H1 (cell line): ENCODE measurements around the gene CDCP1. TPM values are rescaled to one million over a fixed set of nuclear protein-coding genes. Genes with fewer than 3 reads are reported as not detected.

Experiments
- CTCF ChIA-PET: fragments of 300-600 bp; sonication (Branson Sonifier 250); formaldehyde crosslinking; loops from one replicate; lab custom pipeline; 2021; ENCODE audit not compliant: partially characterized antibody; lab: Charles Lee
- POLR2A ChIA-PET: fragments of 300-600 bp; sonication (Branson Sonifier 250); formaldehyde crosslinking; loops from one replicate; lab custom pipeline; 2021; ENCODE audit warnings: inconsistent platforms; ENCODE audit not compliant: partially characterized antibody; lab: Charles Lee
- DNase-seq, 2 experiments: peaks; one replicate each; pipeline versions ENCODE4 v3.0.0 to v3.0.0-alpha.2; 2010 to 2022; ENCODE audit warnings: low spot score in 2 of 2, low read depth in 1 of 2, mixed read lengths in 1 of 2
- FAIRE-seq: peaks from 2 replicates; lab custom pipeline; 2011; peaks lifted over from hg19 to GRCh38; lab: Jason Lieb, UNC
- H2AFZ ChIP-seq: 2 replicates; pipeline ENCODE4 v1.8.1; 2012; ENCODE audit warnings: low read length, inconsistent platforms
- H2AK5ac ChIP-seq: 2 replicates; pipeline ENCODE4 v1.6.1; 2013; ENCODE audit warnings: low read depth, low read length
- H2BK120ac ChIP-seq: replicated peaks from 2 replicates; pipeline ENCODE3; 2013; ENCODE audit warnings: low read depth, low read length, inconsistent platforms
- H2BK12ac ChIP-seq: 2 replicates; pipeline ENCODE4 v1.6.1; 2013; ENCODE audit warnings: low read depth, low read length
- H2BK15ac ChIP-seq: 2 replicates; pipeline ENCODE4 v1.6.1; 2013; ENCODE audit warnings: low read length
- H2BK20ac ChIP-seq: 2 replicates; pipeline ENCODE4 v1.6.1; 2013; ENCODE audit warnings: low read length
- H2BK5ac ChIP-seq: 2 replicates; pipeline ENCODE4 v1.6.1; 2013; ENCODE audit warnings: low read depth, low read length
- H3K14ac ChIP-seq: 2 replicates; pipeline ENCODE4 v1.6.1; 2013; ENCODE audit warnings: inconsistent platforms; ENCODE audit not compliant: insufficient read length
- H3K18ac ChIP-seq: 2 replicates; pipeline ENCODE4 v1.6.1; 2013; ENCODE audit warnings: low read length; ENCODE audit errors: extremely low read depth
- H3K23ac ChIP-seq: 2 replicates; pipeline ENCODE4 v1.6.1; 2013; ENCODE audit warnings: inconsistent platforms; ENCODE audit not compliant: insufficient read length
- H3K23me2 ChIP-seq: 2 replicates; pipeline ENCODE4 v1.6.1; 2013; ENCODE audit warnings: low read depth, low read length
- H3K27ac ChIP-seq: 2 replicates; pipeline ENCODE4 v1.6.1; 2011; ENCODE audit warnings: low read depth, low read length, inconsistent platforms
- H3K27me3 ChIP-seq, 4 experiments: replicated peaks in 1 of 4; 1 replicate in 1 of 4; 2 replicates in 3 of 4; pipeline versions ENCODE4 v1.6.1 to v1.8.1; 2011 to 2013; ENCODE audit warnings: low read length in 3 of 4, mild to moderate bottlenecking in 3 of 4, inconsistent platforms in 2 of 4, mixed read lengths in 2 of 4, moderate library complexity in 1 of 4; ENCODE audit not compliant: control insufficient read depth in 3 of 4, insufficient read depth in 3 of 4; ENCODE audit errors: extremely low read depth in 1 of 4
- H3K36me3 ChIP-seq, 4 experiments: 2 replicates each; pipeline versions ENCODE4 v1.6.1 to v1.8.1; 2011 to 2013; ENCODE audit warnings: mild to moderate bottlenecking in 4 of 4, low read length in 3 of 4, moderate library complexity in 2 of 4, control low read depth in 1 of 4, inconsistent platforms in 1 of 4; ENCODE audit not compliant: insufficient read depth in 4 of 4, control insufficient read depth in 2 of 4
- H3K4ac ChIP-seq: replicated peaks from 2 replicates; pipeline ENCODE3; 2013; ENCODE audit warnings: low read length, low read depth, mixed read lengths, inconsistent platforms; ENCODE audit not compliant: insufficient read length
- H3K4me1 ChIP-seq, 4 experiments: replicated peaks in 1 of 4; 1 replicate in 1 of 4; 2 replicates in 3 of 4; pipeline versions ENCODE4 v1.6.1 to v1.8.1; 2011 to 2013; ENCODE audit warnings: low read length in 3 of 4, inconsistent platforms in 2 of 4, mixed read lengths in 1 of 4; ENCODE audit not compliant: insufficient read depth in 4 of 4, control insufficient read depth in 3 of 4
- H3K4me2 ChIP-seq, 2 experiments: 2 replicates each; pipeline versions ENCODE4 v1.6.1 to v1.8.1; 2011 to 2013; ENCODE audit warnings: low read depth in 2 of 2, low read length in 2 of 2, control low read depth in 1 of 2, inconsistent platforms in 1 of 2, mild to moderate bottlenecking in 1 of 2; ENCODE audit not compliant: insufficient read depth in 1 of 2
- H3K4me3 ChIP-seq, 4 experiments: fragments of 200-600, 300-600 bp in 1 of 4; sonication (generic), shearing (Covaris generic), sonication (Bioruptor Twin) in 1 of 4; 2 replicates each; pipeline versions ENCODE4 v1.5.1 to v1.8.1; 2011 to 2016; ENCODE audit warnings: low read length in 4 of 4, low read depth in 3 of 4, control low read depth in 2 of 4, inconsistent platforms in 2 of 4, mild to moderate bottlenecking in 2 of 4, mixed read lengths in 1 of 4, moderate library complexity in 1 of 4; ENCODE audit not compliant: insufficient read depth in 2 of 4; ENCODE audit errors: extremely low read depth in 1 of 4
- H3K56ac ChIP-seq: replicated peaks from 2 replicates; pipeline ENCODE3; 2013; ENCODE audit warnings: low read depth, mild to moderate bottlenecking, mixed read lengths, low read length, inconsistent platforms; ENCODE audit not compliant: insufficient read length
- H3K79me1 ChIP-seq: 2 replicates; pipeline ENCODE4 v1.6.1; 2013; ENCODE audit warnings: low read depth, low read length, control low read depth
- H3K79me2 ChIP-seq, 2 experiments: 2 replicates each; pipeline versions ENCODE4 v1.6.1 to v1.8.1; 2012 to 2013; ENCODE audit warnings: low read length in 2 of 2, mild to moderate bottlenecking in 2 of 2, inconsistent platforms in 1 of 2; ENCODE audit not compliant: insufficient read depth in 2 of 2, control insufficient read depth in 1 of 2
- H3K9ac ChIP-seq, 4 experiments: replicated peaks in 1 of 4; 1 replicate in 1 of 4; 2 replicates in 3 of 4; pipeline versions ENCODE4 v1.6.1 to v1.8.1; 2011 to 2013; ENCODE audit warnings: low read depth in 3 of 4, low read length in 3 of 4, control low read depth in 2 of 4, mild to moderate bottlenecking in 2 of 4, moderate library complexity in 2 of 4, inconsistent platforms in 1 of 4; ENCODE audit errors: extremely low read depth in 1 of 4
- H3K9me3 ChIP-seq, 2 experiments: 2 replicates each; pipeline versions ENCODE4 v1.6.1 to v1.8.1; 2012 to 2013; ENCODE audit warnings: mild to moderate bottlenecking in 2 of 2, moderate library complexity in 2 of 2, control low read depth in 1 of 2, inconsistent platforms in 1 of 2, low read depth in 1 of 2, low read length in 1 of 2, mixed read lengths in 1 of 2; ENCODE audit not compliant: insufficient read depth in 2 of 2
- H4K20me1 ChIP-seq, 2 experiments: replicated peaks in 1 of 2; 2 replicates each; pipeline versions ENCODE3 to v1.8.1; 2011 to 2013; ENCODE audit warnings: inconsistent platforms in 2 of 2, low read length in 2 of 2, mild to moderate bottlenecking in 1 of 2; ENCODE audit not compliant: insufficient read depth in 2 of 2, control insufficient read depth in 1 of 2
- H4K5ac ChIP-seq: 2 replicates; pipeline ENCODE4 v1.6.1; 2013; ENCODE audit warnings: low read length, low read depth, mixed read lengths, inconsistent platforms; ENCODE audit not compliant: insufficient read length
- H4K8ac ChIP-seq: 2 replicates; pipeline ENCODE4 v1.8.0; 2013; ENCODE audit warnings: mild to moderate bottlenecking, moderate library complexity, low read length, inconsistent platforms; ENCODE audit not compliant: insufficient read depth; ENCODE audit errors: extremely low read depth
- H4K91ac ChIP-seq: replicated peaks from 2 replicates; pipeline ENCODE3; 2013; ENCODE audit warnings: low read length, mixed read lengths, inconsistent platforms; ENCODE audit not compliant: insufficient read length
- CEBPB ChIP-seq: IDR thresholded peaks from 2 replicates; pipeline ENCODE4 v1.6.1; 2012; ENCODE audit warnings: low read depth, low read length
- CHD1 ChIP-seq: IDR thresholded peaks from 2 replicates; pipeline ENCODE4 v1.6.1; 2012; ENCODE audit warnings: low read depth, low read length, improper control_type of control experiment
- CREB1 ChIP-seq: IDR thresholded peaks from 2 replicates; pipeline ENCODE4 v1.6.1; 2012; ENCODE audit warnings: inconsistent platforms
- KDM4A ChIP-seq: IDR thresholded peaks from one replicate; pipeline ENCODE4 v1.7.1; 2012; ENCODE audit warnings: low read depth, mild to moderate bottlenecking, moderate library complexity, low read length, inconsistent platforms; ENCODE audit not compliant: severe bottlenecking
- NANOG ChIP-seq: IDR thresholded peaks from 2 replicates; pipeline ENCODE4 v1.6.1; 2011; ENCODE audit warnings: low read length, low read depth, mild to moderate bottlenecking, inconsistent platforms; ENCODE audit not compliant: insufficient read depth, poor library complexity, severe bottlenecking
- NRF1 ChIP-seq: IDR thresholded peaks from 2 replicates; pipeline ENCODE4 v1.6.1; 2011; ENCODE audit warnings: mild to moderate bottlenecking, low read depth, low read length, improper control_type of control experiment
- PHF8 ChIP-seq: fragments of 200-600 bp; sonication (generic); conservative IDR thresholded peaks from 2 replicates; pipeline ENCODE4 v1.7.1; 2012; ENCODE audit warnings: low read depth, mild to moderate bottlenecking, inconsistent platforms, low read length, moderate library complexity
- TAF1 ChIP-seq: IDR thresholded peaks from 2 replicates; pipeline ENCODE4 v1.6.1; 2011; ENCODE audit warnings: mild to moderate bottlenecking, low read depth, low read length
- WGBS, 2 experiments: shearing (Covaris generic) in 1 of 2; methylation state at CpG; one replicate each; pipeline versions ENCODE4 v1.1.6 to v1.1.7; 2013 to 2015; ENCODE audit warnings: low lambda C conversion rate in 2 of 2, mixed read lengths in 2 of 2, inconsistent platforms in 1 of 2, low coverage in 1 of 2, missing lambda C conversion rate in 1 of 2; ENCODE audit not compliant: insufficient replicate concordance in 2 of 2, insufficient coverage in 1 of 2, insufficient read length in 1 of 2; ENCODE audit errors: extremely low coverage in 1 of 2, missing lambda C conversion rate in 1 of 2; 5-methylcytosine and 5-hydroxymethylcytosine counted together
- polyA plus RNA-seq, 7 experiments: library from polyadenylated mRNA; depleted of rRNA in 3 of 7; stranded (reverse) in 5 of 7; unstranded in 2 of 7; fragments of >200 nt in 5 of 7; fragments of 200-250 nt in 2 of 7; gene quantifications; 1 replicate in 5 of 7; 2 replicates in 1 of 7; 4 replicates in 1 of 7; pipeline versions ENCODE4 v1.2.1 to v1.2.3, GENCODE V29; 2011 to 2013; ENCODE audit warnings: missing spikeins in 2 of 7, mixed read lengths in 2 of 7
- total RNA-seq: library from RNA; stranded (reverse); fragmentation: NEBNext Ultra II Directional; extraction: Animal tissue kit (Norgen Biotek cat#: 25700); gene quantifications from 2 replicates; pipeline ENCODE4 v1.2.1, GENCODE V29; 2021
- TF ChIP-seq, protein P1 (sequence below): IDR thresholded peaks from 2 replicates; pipeline ENCODE4 v1.6.1; 2011; ENCODE audit warnings: low read length, improper control_type of control experiment
- TF ChIP-seq, protein P2 (sequence below): IDR thresholded peaks from 2 replicates; pipeline ENCODE4 v1.6.1; 2012; ENCODE audit warnings: low read length, inconsistent platforms

CDCP1 gene
- total and polyA plus RNA-seq, 2 of the 8 experiments (the other 6 are each of a cell fraction or from before 2014, with no cell fraction given) = 10.0 to 23.3 TPM

- Histone ChIP-seq H2BK15ac (no peak overlapping the region), H3K79me2 (no peaks in the 10 kb centered on the region), H3K9me3 (no peaks in the 10 kb centered on the region), H3K18ac (no peak overlapping the region), H2BK120ac (no peak overlapping the region), H3K23ac (no peak overlapping the region), H2AFZ (no peak overlapping the region), H4K91ac (no peak overlapping the region), H2BK20ac (no peak overlapping the region), H3K4me1 (peaks cover under 1 to 6% (median 2%) of the 10 kb centered on the region in 4 experiments; a peak in 5 of 7 replicates), H3K4me2 (no peak overlapping the region), H2BK12ac (no peak overlapping the region), H4K8ac (no peak overlapping the region), H3K4me3 (no peak overlapping the region), H2BK5ac (no peak overlapping the region), H3K56ac (no peak overlapping the region), H4K20me1 (peaks cover 0 to 2% of the 10 kb centered on the region in 2 experiments), H3K36me3 (no peaks in the 10 kb centered on the region), H4K5ac (no peak overlapping the region), H3K79me1 (no peaks in the 10 kb centered on the region), H3K9ac (no peak overlapping the region), H3K23me2 (no peaks in the 10 kb centered on the region), H3K14ac (no peak overlapping the region), H3K27ac (no peak overlapping the region), H3K27me3 (peaks cover 10 to 40% (median 35%) of the 10 kb centered on the region in 4 experiments), H2AK5ac (no peak overlapping the region), H3K4ac (no peak overlapping the region)
- FAIRE-seq (peak; percentile 75), DNase-seq (no peak)
- ChIA-PET CTCF (interaction anchor here (0.6 to 14.6 kb wide), 40 partner anchors 8 to 604 kb away, joined by 3 to 263 read pairs (median 4); no protein-coding TSS in a partner anchor), POLR2A (no interaction called here)
- 58% methylated on average over 7 of the region's 7 CpGs; no CpG with 5 or more reads in 1 of the 2 experiments for WGBS, 2 experiments
- TF ChIP-seq NRF1 (no peak), NANOG (no peak), CEBPB (no peak), CREB1 (peak; percentile 71), PHF8 (no peak), CHD1 (no peak), TAF1 (no peak), KDM4A (no peak)
- TF ChIP-seq, protein P1, sequence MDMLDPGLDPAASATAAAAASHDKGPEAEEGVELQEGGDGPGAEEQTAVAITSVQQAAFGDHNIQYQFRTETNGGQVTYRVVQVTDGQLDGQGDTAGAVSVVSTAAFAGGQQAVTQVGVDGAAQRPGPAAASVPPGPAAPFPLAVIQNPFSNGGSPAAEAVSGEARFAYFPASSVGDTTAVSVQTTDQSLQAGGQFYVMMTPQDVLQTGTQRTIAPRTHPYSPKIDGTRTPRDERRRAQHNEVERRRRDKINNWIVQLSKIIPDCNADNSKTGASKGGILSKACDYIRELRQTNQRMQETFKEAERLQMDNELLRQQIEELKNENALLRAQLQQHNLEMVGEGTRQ = no peak
- TF ChIP-seq, protein P2, sequence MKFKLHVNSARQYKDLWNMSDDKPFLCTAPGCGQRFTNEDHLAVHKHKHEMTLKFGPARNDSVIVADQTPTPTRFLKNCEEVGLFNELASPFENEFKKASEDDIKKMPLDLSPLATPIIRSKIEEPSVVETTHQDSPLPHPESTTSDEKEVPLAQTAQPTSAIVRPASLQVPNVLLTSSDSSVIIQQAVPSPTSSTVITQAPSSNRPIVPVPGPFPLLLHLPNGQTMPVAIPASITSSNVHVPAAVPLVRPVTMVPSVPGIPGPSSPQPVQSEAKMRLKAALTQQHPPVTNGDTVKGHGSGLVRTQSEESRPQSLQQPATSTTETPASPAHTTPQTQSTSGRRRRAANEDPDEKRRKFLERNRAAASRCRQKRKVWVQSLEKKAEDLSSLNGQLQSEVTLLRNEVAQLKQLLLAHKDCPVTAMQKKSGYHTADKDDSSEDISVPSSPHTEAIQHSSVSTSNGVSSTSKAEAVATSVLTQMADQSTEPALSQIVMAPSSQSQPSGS = no peak
These were observed 90.6 kb downstream of the CDCP1 start for GRCh38 chr3:45055411-45056143.
